Lower leg skin (tissue), 3 donors: ENCODE results near the gene GJD2.

ENCODE experiments used
- CTCF ChIP-seq, 3 donors: fragments of 450-650 bp; IDR thresholded peaks; one replicate each; pipeline ENCODE4 v1.5.1; 2016; ENCODE audit warnings: antibody characterized with exemption in 3 of 3, mild to moderate bottlenecking in 3 of 3, moderate library complexity in 2 of 3
- POLR2A ChIP-seq, 2 donors: fragments of 450-650 bp; IDR thresholded peaks; one replicate each; pipeline ENCODE4 v1.6.1; 2016 to 2017; ENCODE audit warnings: antibody characterized with exemption in 2 of 2, mild to moderate bottlenecking in 1 of 2, moderate library complexity in 1 of 2

GRCh38 chr15:34759992-34760391 is 5.2 kb upstream of the GJD2 start:
- TF ChIP-seq CTCF (IDR thresholded peaks at IDR 0.05) (no peak), POLR2A (IDR thresholded peaks at IDR 0.05) (no peak)
